HG03039 (cell line): ENCODE measurements around the gene AGPAT2.

Experiments
- ATAC-seq: cut with Tn5 transposase; IDR thresholded peaks from one replicate; pipeline ENCODE4 v1.9.1; 2021; ENCODE audit warnings: mild to moderate bottlenecking, moderate library complexity; ENCODE audit not compliant: unreplicated experiment

AGPAT2 gene

DNA sequence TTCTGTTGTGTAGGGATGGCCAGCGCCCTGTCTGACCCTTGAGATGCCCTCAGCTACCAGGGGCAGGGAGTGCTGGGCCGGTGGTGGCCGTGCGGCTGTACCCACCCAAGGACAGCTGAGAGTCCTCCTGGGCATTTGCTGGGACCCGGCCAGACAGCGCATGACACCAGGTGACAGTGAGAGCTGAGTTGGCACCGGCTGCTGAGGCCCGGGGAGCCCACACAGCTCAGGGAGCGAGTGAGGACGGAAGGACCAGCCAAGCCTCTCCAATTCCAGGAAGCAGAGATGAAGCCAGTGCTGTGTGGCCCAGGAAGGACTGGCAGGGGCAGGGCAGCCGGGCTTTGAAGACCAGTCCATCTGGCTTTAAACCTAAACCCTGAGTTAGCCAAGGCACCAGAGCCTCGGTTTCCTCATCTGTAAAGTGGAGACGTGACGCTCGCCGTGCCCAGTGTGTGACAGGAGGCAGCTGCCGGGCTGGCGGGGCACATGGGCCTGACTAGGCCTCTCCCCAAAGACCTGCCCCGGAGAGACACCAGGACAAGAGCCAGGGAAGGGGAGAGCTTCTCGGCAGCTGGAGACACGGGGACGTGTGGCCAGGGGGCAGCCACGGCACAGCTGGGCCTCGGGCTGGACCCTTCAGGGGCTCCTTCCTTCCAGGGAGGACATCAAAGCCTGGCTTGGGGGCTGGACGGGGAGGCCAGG lies 3.0 kb upstream of the AGPAT2 start:
- ATAC-seq = no peak

DNA sequence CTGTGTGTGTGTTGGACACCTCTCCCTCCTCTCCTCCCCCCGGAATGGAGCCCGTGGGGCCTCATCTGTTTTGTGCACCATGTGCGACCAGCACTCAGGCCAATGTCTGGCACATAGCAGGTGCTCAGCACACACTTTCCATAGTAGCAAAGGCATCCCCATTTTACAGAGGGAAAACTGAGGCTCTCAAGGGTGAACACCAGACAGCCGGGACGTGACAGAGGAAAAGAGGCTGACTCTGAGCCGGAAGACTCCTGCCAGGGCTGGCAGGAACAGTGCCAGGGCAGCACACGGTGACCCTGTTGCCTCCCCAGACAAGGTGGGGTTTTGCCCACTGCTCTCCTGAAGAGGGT lies 1.8 kb upstream of the AGPAT2 start:
- ATAC-seq = no peak

DNA sequence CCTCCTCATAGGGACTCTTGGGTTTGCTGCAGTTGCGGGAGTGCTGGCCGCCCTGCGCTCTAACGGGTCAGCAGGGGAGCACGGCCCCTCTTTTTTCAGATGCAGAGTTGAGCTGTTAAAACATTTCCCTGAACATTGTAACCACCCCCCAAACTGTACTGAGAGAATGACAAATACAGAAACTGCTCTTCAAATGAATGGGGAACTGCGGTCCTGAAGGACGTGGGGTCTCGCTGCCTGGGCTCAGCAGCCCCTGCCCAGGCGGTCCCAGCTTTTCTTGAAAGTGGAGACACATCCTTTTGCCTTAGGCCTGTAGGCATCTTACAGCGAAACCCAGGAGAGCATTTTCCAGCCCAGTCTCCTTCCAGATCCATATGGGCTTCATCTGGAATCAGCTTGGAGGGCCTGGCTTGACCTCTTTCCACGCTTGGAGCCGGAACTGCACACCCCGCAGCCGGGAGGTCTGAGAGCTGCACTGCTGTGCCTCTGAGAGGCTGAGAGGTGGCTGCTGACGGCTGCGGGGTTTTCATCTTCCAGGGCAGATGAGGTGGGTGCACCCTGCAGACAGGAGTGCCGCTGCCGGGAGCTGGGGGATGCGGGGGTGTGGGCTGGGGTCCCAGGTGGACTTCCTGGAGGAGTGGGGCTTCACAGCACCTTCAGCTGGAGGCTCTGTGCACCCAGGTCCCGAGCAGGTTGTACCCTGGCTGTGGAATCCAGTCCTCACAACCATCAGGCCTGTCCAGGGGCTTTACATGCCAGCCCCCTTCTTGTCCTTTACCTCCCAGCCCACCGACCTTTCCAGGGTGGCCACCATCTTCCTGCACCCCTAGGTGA lies 1.2 kb upstream of the AGPAT2 start:
- no peak for ATAC-seq

DNA sequence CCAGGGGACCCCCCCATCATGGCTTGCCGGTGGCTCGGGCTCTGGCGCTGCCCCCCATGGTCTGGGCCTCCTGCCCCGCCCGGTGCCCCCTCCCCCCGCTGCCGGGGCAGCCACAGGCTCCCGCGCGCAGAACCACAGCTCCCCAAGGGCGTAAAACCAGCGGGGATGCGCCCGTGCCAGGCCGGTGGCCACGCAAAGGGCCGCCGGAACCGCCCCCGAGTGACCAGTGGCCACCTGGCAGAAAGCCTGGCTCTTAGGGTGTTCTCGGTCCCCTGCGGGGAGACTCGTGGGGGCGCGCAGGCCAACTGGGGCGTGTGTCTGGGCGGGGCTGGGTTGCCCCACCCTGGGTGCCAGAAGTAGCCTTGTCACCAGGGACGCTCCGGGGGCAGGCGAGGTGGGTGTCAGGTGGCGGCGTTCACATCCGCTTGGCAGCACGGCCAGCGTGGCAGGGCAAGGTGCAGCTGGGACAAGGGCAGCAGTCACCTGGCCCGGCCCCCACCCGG lies 515 bp upstream of the AGPAT2 start:
- ATAC-seq = no peak

DNA sequence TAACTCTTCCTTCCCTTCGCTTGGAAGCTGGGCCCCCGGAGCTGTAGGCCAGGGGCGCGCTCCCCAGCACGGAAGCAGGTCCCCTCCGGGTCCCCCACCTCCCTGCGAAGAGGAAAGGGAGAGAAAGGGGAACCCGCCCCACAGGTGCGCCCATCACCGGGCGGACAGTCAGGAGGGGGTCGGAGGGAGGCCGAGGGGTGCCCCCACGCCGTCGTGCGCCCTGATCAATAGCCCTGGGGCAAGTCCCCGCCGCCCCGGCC lies 793 bp downstream of the AGPAT2 start:
- ATAC-seq = no peak

DNA sequence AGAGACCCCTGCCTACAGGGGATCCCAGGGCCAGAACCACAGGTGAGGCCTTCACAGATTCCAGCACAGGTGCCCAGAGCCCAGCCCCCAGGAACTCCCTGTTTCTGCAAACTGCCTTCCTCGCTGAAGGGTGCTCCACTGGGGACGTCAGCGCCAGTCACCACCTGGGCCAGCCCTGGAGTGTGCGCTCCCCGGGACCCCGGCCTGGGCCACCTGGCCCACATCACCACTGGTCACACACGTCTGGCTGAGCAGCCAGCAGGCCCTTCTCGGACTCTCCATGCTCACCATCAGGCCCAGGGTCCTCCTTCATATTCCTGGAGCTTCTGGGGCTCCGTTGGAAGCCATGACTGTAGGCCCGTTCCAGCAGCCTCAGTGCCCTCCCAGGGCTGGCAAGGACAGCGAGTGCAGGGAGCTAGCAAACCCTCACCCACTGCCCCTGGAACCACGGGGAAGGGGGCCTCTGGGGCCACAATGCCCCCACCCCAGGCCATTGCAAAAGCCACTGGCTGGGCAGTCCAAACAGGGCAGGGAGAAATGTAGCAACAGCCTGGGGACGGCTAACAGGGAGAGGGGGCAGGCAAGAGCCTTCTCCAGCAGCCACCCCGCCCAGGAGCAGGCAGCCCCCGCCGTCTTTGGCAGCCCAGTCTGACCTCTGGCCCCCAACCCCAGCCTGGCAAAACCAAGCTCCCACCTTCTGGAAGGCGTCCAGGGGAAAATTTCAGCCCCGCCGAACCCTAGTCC lies 1.3 kb downstream of the AGPAT2 start:
- no peak for ATAC-seq

DNA sequence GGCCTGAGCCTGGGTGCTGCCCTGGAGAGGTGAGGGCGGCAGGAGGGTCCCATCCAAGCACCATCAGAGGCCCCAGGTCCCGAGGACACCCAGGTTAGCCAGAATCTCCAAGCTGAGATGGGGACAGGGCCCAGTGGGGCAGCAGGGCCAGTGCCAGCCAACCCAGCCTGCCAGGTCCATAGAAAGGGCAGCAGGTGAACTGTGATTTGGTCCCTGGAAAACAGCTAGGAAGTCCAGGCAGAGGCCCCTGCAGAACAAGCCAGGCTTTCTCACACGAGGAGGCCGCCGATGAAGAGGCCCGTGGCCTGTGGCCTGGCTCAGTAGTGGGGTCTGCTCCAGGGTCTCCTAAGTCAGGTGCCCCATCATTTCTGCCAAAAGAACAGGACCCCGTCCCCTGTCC lies 2.0 kb downstream of the AGPAT2 start:
- ATAC-seq = no peak

DNA sequence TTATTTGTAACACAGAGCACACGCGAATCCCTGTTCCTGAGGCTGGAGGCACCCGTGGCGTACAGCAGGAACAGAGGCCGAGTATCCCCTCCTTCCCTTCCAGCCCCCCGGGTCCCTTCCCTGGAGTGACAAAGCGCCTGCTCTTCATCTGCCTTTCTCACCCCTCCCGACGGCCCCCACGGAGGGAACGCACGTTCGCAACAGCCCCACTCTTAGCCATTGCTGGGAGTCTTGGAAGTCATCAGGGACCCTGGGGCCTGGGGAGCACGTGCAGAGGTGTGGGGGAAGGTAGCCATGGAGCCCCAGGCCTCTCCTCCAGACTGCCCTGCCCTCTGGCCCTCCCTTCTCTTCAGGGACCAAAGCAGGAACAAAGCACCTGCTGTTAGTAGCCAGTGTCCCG lies 2.5 kb downstream of the AGPAT2 start:
- ATAC-seq = no peak

DNA sequence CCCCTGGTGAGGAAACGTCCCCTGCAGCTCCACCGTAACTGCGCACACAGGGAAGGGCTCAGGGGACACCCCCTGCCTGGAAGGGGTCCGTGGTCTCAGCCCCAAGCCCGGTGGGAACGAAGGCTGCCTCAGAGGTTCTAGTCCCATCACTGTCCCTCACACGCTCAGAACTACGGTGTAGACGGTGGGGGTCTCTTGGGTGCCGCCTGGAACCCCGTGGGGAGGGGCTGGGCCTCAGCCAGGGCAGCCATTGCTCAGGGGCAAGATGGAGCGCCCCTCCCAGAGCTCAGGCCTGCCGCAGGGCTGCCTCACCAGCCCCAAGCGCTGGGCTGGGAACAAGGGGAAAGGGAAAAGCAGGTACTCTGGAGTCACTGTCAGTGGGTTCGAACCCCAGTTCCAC lies 2.9 kb downstream of the AGPAT2 start:
- ATAC-seq = no peak

DNA sequence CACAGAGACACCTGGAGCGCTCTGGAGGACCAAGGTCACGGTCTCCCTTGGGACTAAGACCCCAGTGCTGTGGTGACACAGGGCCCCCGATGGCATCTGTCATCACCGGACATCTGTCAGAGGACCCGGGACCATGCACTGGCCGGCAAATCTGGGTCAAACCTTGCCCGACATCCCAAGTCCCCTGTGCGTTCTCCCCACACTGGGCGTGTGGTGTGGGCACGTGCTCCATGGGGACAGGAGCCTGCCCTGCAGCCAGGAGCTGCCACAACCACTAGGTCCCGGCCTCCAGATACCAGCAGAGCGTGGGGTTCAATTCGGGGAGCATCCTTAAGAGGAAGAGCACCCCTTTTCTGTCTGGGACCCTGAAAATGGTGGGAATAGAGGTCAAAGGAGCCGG lies 3.5 kb downstream of the AGPAT2 start:
- no peak for ATAC-seq

DNA sequence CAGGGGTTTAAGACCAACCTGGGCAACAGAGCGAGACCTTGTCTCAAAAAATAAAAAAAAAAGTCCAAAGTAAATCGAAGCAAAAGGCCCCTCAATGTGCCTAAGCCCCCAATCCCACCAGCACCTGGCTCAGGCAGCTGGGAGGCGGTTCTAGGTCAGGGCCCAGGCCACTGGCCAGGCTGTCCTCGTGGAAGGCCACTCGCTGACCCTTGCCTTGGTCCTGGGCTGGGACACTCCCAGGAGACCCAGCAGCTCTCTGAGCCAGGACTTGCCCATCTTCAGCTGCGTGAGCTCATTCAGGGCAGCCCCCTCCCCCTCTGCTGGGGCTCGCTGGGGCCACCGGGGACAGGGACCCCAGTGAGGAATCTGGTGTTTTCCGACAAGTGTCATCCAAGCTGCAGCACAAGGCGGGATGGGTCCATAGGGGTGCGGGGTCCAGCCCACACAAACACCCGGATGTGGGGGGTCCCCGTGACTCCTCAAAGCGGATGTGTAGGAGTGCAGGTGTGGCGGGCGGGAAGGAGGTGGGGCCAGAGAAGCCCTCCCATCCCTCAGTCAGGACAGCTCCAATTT lies 4.0 kb downstream of the AGPAT2 start:
- no peak for ATAC-seq

DNA sequence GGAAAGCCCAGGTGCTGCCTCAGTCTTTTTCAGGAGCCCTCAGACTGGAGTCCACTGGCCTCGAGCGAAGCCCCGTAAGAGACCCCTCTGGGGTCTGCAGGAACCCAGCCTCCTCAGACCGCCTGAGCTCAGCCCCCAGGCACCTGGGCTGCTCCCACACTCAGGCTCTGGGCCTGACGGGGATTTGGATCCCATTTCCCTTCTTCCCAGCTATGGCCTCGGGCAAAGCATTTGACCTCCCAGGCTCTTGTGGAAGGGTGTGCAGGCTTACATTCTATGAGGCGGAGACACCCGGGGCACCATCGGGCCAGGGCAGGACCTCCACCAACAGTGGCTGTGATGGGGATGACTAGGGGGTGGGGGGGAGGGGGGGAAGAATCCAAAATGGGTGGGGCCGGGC lies 4.5 kb downstream of the AGPAT2 start:
- no peak for ATAC-seq

DNA sequence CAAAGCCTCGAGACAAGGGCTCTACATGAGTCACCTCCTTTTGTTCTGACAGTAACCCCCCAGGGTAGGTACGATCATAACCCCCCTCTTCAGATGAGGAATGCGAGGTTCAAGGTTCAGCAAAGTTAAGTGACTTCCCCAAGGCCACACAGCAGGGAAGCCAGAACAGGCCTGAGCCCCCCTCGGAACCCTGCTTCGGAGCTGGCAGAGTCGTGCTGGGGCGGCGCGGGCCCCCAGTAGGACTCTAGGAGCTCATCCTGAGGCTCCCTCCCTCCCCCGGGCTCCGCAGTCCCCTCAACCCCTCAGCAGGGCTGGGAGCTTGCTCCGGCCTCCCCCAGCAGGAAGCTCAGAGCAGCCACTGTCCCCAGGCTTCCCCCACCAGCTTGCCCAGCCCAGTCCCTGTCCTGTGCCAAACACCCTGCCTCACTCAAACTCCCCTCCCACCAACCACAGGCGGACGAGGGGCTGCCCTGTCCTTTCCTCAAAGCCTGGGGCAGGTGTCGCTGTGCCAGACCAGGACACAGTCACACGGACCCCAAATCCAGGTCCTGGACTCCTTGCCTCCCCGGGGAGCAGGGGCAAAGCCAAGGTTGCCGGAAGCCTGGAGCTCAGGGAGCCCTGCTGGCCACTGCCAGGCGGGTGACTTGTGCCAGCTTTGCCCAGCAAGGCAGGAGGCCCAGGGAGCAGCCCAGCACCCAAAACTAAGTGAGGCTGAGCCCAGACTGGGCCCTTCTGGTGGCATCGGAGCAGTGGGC lies 5.1 kb downstream of the AGPAT2 start:
- no peak for ATAC-seq

DNA sequence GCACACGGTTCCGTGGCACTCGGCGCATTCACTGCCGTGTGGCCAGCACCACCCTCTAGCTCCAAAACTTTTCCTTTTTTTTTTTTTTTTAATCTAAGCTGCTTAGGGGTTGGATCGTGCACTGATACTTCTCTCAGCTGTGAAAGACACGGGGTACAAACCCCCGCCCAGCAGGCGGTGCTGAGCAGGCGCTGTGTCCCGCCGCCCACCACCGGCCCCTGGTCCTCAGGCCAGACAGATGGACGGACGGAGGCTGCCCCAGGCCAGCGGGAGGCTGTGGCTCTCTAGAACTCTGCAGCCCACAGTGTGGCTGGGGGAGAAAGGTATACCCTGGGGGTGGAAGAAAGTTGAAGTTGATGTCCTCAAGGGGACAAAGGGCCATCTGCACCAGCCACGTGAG lies 6.2 kb downstream of the AGPAT2 start:
- no peak for ATAC-seq

DNA sequence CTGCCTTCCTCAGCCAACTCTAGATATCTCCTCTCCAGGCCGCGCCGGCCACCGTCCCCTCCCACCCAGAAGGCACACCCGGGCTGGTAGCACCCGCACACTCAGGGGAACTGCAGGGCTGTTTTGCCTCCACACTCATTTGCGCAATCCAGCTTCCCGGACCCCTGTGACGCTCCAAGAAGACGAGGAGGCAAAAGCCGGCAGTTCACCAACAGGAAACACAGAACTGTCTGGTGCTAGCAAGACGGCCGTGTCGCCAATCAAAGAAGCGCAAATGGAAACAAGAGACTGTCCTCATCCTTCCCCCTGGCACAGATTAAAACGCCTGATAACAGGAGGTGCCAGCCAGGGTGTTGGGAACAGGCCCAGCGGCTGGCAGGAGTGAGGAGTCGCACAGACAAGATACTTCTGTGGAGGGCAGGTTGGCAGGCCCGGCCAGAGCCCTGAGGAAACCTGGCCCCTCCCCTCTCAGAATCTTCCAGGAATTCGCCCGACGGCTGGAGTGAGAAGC lies 7.8 kb downstream of the AGPAT2 start:
- ATAC-seq = no peak

DNA sequence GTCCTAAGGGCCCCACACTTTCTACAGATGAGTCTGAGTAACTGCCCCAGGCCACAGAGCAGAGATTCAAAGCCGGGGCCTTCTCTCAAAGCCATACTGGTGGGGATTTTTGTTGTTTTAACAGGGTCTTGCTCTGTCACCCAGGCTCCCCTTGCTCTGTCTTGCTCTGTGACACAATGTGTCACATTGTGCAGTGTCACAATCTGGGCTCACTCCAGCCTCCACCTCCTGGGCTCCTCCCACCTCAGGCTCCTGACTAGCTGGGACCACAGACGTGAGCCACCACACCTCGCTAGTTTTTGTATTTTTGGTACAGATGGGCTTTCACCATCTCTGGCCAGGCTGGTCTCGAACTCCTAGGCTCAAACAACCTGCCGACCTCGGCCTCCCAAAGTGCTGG lies 8.6 kb downstream of the AGPAT2 start:
- ATAC-seq = no peak

DNA sequence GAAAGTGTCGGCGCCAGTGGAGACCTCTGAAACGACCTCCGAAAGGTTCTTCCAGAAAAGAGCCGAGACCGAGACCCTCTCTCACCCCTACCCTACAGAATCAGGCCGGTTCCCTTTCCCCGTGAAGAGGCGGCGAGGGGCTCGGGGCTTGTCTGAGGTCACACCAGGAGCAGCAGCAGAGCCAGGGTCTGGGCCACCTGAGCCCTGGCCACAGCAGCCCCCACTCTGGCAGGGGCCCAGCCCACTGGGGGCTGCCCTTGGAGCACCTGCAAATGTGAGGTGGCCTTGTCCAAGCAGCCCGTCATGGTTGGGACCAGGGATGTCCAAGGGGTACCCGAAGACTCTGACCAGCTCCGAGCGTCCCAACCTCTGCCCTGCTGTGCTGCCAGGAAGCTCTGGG lies 9.2 kb downstream of the AGPAT2 start:
- ATAC-seq = no peak

DNA sequence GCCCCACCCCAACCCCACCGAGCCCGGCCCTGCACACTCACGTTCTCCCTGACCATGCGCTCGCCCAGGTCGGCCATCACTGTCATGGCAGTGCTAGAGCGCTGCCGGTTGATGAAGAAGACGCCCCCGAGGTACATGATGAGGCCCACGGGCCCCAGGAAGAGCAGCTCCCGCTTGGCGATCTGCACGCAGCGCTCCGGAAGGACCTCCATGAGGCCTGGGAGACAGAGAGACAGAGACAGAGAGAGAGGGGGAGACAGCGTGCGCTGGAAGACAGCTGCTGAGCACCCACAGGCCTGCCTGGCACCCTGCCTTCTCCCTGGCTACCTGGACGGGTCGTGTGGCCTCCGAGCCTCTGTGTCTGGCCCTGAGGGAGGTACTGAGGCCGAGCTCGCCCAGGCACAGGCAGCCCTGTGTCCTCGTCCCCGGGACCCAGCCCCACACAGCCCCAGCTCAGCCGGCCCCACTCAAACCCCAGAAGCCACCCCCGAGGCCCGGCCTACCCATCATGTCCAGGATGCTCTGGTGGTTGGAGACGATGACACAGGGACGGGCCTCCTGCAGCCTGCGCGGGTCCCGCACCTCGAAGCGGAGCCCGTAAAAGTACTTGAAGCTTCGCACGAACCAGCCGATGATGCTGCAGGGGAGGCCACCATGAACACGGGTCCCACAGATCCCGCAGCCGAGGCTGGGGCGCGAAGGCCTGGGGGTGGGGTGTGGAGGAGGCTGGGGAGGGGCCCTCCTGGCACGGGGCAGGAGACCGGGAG lies 10.2 kb downstream of the AGPAT2 start:
- no peak for ATAC-seq

DNA sequence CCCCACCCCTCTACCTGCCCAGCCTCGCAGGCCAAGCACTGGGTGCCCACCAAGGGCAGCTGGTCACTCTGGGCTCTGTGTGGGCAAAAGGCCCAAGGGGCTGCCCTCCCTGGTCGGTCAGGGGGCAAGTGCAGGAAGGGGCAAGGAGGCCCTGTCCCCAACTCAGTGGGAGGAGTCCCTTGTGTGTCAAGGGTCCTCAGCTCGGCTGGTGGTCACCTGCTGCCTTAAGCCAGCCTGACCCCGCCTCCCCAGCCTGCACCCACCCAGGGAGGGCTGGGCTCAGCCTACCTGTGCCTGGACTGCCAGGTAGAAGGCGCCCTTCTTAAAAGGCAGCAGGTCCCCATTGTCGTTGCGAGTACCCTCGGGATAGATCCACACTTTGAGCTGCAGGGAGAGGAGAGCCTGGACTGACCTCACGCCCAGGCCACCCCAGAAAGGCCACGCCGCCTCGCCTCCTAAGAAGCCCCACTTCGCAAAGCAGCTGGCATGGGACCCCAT lies 10.9 kb downstream of the AGPAT2 start:
- ATAC-seq = no peak
